Tibial artery (tissue), 4 donors: ENCODE measurements around the gene MKRN2.

Experiments
- DNase-seq, 2 donors: peaks; one replicate each; pipeline ENCODE4 v3.0.0-alpha.2; 2019
- H3K27ac ChIP-seq, 2 donors: fragments of 200-600 bp; sonication (generic) in 1 of 2; 1 replicate in 1 of 2; 2 replicates in 1 of 2; pipeline ENCODE4 v1.5.1; 2018 to 2019; ENCODE audit warnings: mild to moderate bottlenecking in 1 of 2
- H3K27me3 ChIP-seq, 2 donors: fragments of 200-600 bp; sonication (generic) in 1 of 2; one replicate each; pipeline versions ENCODE4 v1.5.1 to v1.6.0; 2016 to 2019
- H3K36me3 ChIP-seq, 3 donors: fragments of 200-600 bp; sonication (generic) in 2 of 3; one replicate each; pipeline ENCODE4 v1.5.1; 2016 to 2019; ENCODE audit warnings: mild to moderate bottlenecking in 2 of 3
- H3K4me1 ChIP-seq, 4 donors: fragments of 200-600 bp; sonication (generic) in 2 of 4; 1 replicate in 3 of 4; 2 replicates in 1 of 4; pipeline ENCODE4 v1.5.1; 2016 to 2019
- H3K4me3 ChIP-seq, 2 donors: fragments of 200-600 bp; sonication (generic) in 1 of 2; 1 replicate in 1 of 2; 2 replicates in 1 of 2; pipeline ENCODE4 v1.5.1; 2018 to 2019; ENCODE audit warnings: mild to moderate bottlenecking in 2 of 2
- H3K9me3 ChIP-seq, 3 donors: fragments of 200-600 bp; sonication (generic) in 1 of 3; one replicate each; pipeline ENCODE4 v1.5.1; 2016 to 2019
- CTCF ChIP-seq, 2 experiments: fragments of 200-600 bp in 1 of 2; fragments of 450-650 bp in 1 of 2; IDR thresholded peaks; one replicate each; pipeline ENCODE4 v1.5.1; 2017 to 2019; ENCODE audit warnings: antibody characterized with exemption in 2 of 2, mild to moderate bottlenecking in 1 of 2, moderate library complexity in 1 of 2
- intact Hi-C: fragments of 100-400 bp; cut with DNase I; formaldehyde crosslinking; loops from one replicate; pipeline ENCODE4 v1.15.0; 2023; ENCODE audit warnings: low total_unique reads

Gene MKRN2

GRCh38 chr3:12574661-12575060 is 17.8 kb downstream of the MKRN2 start:
- DNase-seq, result no peak
- intact Hi-C loops, result no loop called here

GRCh38 chr3:12577379-12577778 is 20.5 kb downstream of the MKRN2 start:
- intact Hi-C loops, result no loop called here

More at GRCh38 chr3:12574661-12575060, 17.8 kb downstream of the MKRN2 start:
- H3K9me3 ChIP-seq, result no peaks in the 10 kb centered on the region
- H3K36me3 ChIP-seq, result peaks cover 79 to 100% (median 99%) of the 10 kb centered on the region in 3 donors
- no peak overlapping the region for H3K4me3 ChIP-seq
- no peaks in the 10 kb centered on the region for H3K27me3 ChIP-seq
- no peak for TF ChIP-seq CTCF (IDR thresholded peaks at IDR 0.05)
- H3K4me1 ChIP-seq, result no peaks in the 10 kb centered on the region
- H3K27ac ChIP-seq, result no peak overlapping the region

GRCh38 chr3:12578742-12579141 is 21.9 kb downstream of the MKRN2 start:
- Histone ChIP-seq H3K9me3 (no peaks in the 10 kb centered on the region), H3K36me3 (peaks cover 62 to 100% (median 98%) of the 10 kb centered on the region in 3 donors), H3K27me3 (no peaks in the 10 kb centered on the region), H3K27ac (no peak overlapping the region), H3K4me3 (no peak overlapping the region), H3K4me1 (no peaks in the 10 kb centered on the region)
- intact Hi-C loops, result no loop called here
- peak in 1 of 2 experiments; percentile 9 for TF ChIP-seq CTCF (IDR thresholded peaks at IDR 0.05)
- no peak for DNase-seq

More at GRCh38 chr3:12577379-12577778, 20.5 kb downstream of the MKRN2 start:
- no peaks in the 10 kb centered on the region for H3K9me3 ChIP-seq
- no peaks in the 10 kb centered on the region for H3K4me1 ChIP-seq
- DNase-seq, result no peak
- no peak overlapping the region for H3K4me3 ChIP-seq
- no peaks in the 10 kb centered on the region for H3K27me3 ChIP-seq
- H3K36me3 ChIP-seq, result peaks cover 63 to 100% (median 98%) of the 10 kb centered on the region in 3 donors
- H3K27ac ChIP-seq, result no peak overlapping the region
- TF ChIP-seq CTCF (IDR thresholded peaks at IDR 0.05), result no peak

- H3K4me1 ChIP-seq, result no peaks in the 10 kb centered on the region
- no peak for TF ChIP-seq CTCF (IDR thresholded peaks at IDR 0.05)
- H3K27me3 ChIP-seq, result no peaks in the 10 kb centered on the region
- no peak overlapping the region for H3K4me3 ChIP-seq
- H3K27ac ChIP-seq, result no peak overlapping the region
- intact Hi-C loops, result no loop called here
- H3K36me3 ChIP-seq, result peaks cover 62 to 100% (median 98%) of the 10 kb centered on the region in 3 donors
- no peaks in the 10 kb centered on the region for H3K9me3 ChIP-seq
- no peak for DNase-seq
These were observed 22.6 kb downstream of the MKRN2 start for GRCh38 chr3:12579456-12579855.

GRCh38 chr3:12579905-12580304 is 23.0 kb downstream of the MKRN2 start:
- Histone ChIP-seq H3K27me3 (no peaks in the 10 kb centered on the region), H3K36me3 (peaks cover 62 to 100% (median 98%) of the 10 kb centered on the region in 3 donors), H3K4me3 (no peak overlapping the region), H3K4me1 (no peaks in the 10 kb centered on the region), H3K27ac (no peak overlapping the region), H3K9me3 (no peaks in the 10 kb centered on the region)
- TF ChIP-seq CTCF (IDR thresholded peaks at IDR 0.05), result no peak
- intact Hi-C loops, result no loop called here
- DNase-seq, result no peak

GRCh38 chr3:12582730-12583129 is 25.8 kb downstream of the MKRN2 start:
- Histone ChIP-seq H3K4me1 (peaks cover 0 to 5% (median 0%) of the 10 kb centered on the region in 4 donors), H3K27me3 (no peaks in the 10 kb centered on the region), H3K27ac (no peak overlapping the region), H3K4me3 (no peak overlapping the region), H3K36me3 (peaks cover 64 to 100% (median 95%) of the 10 kb centered on the region in 3 donors), H3K9me3 (no peaks in the 10 kb centered on the region)
- no peak for DNase-seq
- intact Hi-C loops, result no loop called here
- no peak for TF ChIP-seq CTCF (IDR thresholded peaks at IDR 0.05)
